B cell (primary cell): ENCODE measurements around the gene KCNE3. TPM values are rescaled to one million over a fixed set of nuclear protein-coding genes. Genes with fewer than 3 reads are reported as not detected.

Experiments used
- ATAC-seq: fragments of 200-7000 bp; cut with Tn5 transposase; one replicate; pipeline ENCODE4 v1.10.0; 2021; ENCODE audit warnings: low read depth, mild to moderate bottlenecking, moderate number of reproducible peaks, moderate library complexity
- CTCF ChIA-PET: fragments of 350-600 bp; sonication (Branson Sonifier 250); formaldehyde crosslinking; loops from one replicate; lab custom pipeline; 2021; ENCODE audit warnings: antibody characterized with exemption, inconsistent platforms; lab: Charles Lee
- POLR2A ChIA-PET: fragments of 350-600 bp; sonication (Branson Sonifier 250); formaldehyde crosslinking; loops from one replicate; lab custom pipeline; 2021; ENCODE audit warnings: antibody characterized with exemption; lab: Charles Lee
- DNase-seq: peaks from one replicate; pipeline ENCODE4 v3.0.0; 2013
- H2AFZ ChIP-seq: 2 replicates; pipeline ENCODE4 v1.6.1; 2012; ENCODE audit warnings: mild to moderate bottlenecking, low read depth, low read length; ENCODE audit not compliant: insufficient read depth, poor library complexity, severe bottlenecking
- H3K27ac ChIP-seq, 2 donors: 1 replicate in 1 of 2; 2 replicates in 1 of 2; pipeline ENCODE4 v1.5.1; 2012 to 2013; ENCODE audit warnings: low read length in 2 of 2, mild to moderate bottlenecking in 2 of 2, moderate library complexity in 1 of 2
- H3K27me3 ChIP-seq, 4 experiments: fragments of 200-600 bp in 1 of 4; sonication (generic) in 1 of 4; replicated peaks in 1 of 4; 1 replicate in 2 of 4; 2 replicates in 2 of 4; pipeline versions ENCODE4 v1.6.1 to v1.7.0; 2013 to 2016; ENCODE audit warnings: low read length in 3 of 4, mild to moderate bottlenecking in 2 of 4, mixed read lengths in 1 of 4, moderate library complexity in 1 of 4; ENCODE audit not compliant: insufficient read depth in 4 of 4, control insufficient read depth in 3 of 4; ENCODE audit errors: control extremely low read depth in 1 of 4
- H3K36me3 ChIP-seq, 2 experiments: replicated peaks in 1 of 2; 1 replicate in 1 of 2; 2 replicates in 1 of 2; pipeline versions ENCODE4 v1.6.1 to v1.7.1; 2013; ENCODE audit warnings: low read length in 1 of 2; ENCODE audit not compliant: insufficient read depth in 2 of 2, control insufficient read depth in 1 of 2; ENCODE audit errors: control extremely low read depth in 1 of 2, extremely low read depth in 1 of 2
- H3K4me1 ChIP-seq, 2 donors: fragments of 200-600 bp in 1 of 2; sonication (generic) in 1 of 2; 1 replicate in 1 of 2; 2 replicates in 1 of 2; pipeline versions ENCODE4 v1.5.1 to v1.6.1; 2013 to 2017; ENCODE audit warnings: low read length in 2 of 2; ENCODE audit not compliant: control insufficient read depth in 2 of 2, insufficient read depth in 2 of 2
- H3K4me2 ChIP-seq: replicated peaks from 2 replicates; pipeline ENCODE3; 2012; ENCODE audit warnings: mild to moderate bottlenecking, low read depth, low read length; ENCODE audit not compliant: poor library complexity, severe bottlenecking
- H3K4me3 ChIP-seq, 5 experiments: fragments of 200-600 bp in 1 of 5; sonication (generic) in 1 of 5; 1 replicate in 3 of 5; 2 replicates in 2 of 5; pipeline versions ENCODE4 v1.5.1 to v1.7.0; 2011 to 2016; ENCODE audit warnings: low read length in 4 of 5, mild to moderate bottlenecking in 4 of 5, low read depth in 2 of 5, control low read depth in 1 of 5, moderate library complexity in 1 of 5; ENCODE audit not compliant: insufficient read depth in 1 of 5; ENCODE audit errors: control extremely low read depth in 1 of 5, extremely low read depth in 1 of 5
- H3K79me2 ChIP-seq: fragments of 200-600 bp; sonication (generic); one replicate; pipeline ENCODE4 v1.6.0; 2016; ENCODE audit warnings: low read length; ENCODE audit not compliant: control insufficient read depth, insufficient read depth
- H3K9ac ChIP-seq: fragments of 200-600 bp; sonication (generic); 2 replicates; pipeline ENCODE4 v1.6.1; 2017; ENCODE audit warnings: mild to moderate bottlenecking, low read length, moderate library complexity
- H3K9me3 ChIP-seq, 3 donors: one replicate each; pipeline versions ENCODE4 v1.6.1 to v1.7.1; 2013; ENCODE audit warnings: low read length in 2 of 3; ENCODE audit not compliant: control insufficient read depth in 2 of 3, insufficient read depth in 1 of 3; ENCODE audit errors: control extremely low read depth in 1 of 3
- H4K20me1 ChIP-seq: 2 replicates; pipeline ENCODE4 v1.6.0; 2012; ENCODE audit warnings: mild to moderate bottlenecking, low read length; ENCODE audit not compliant: insufficient read depth, control insufficient read depth, poor library complexity, severe bottlenecking
- H3K27ac Mint-ChIP-seq: one replicate; pipeline ENCODE4 v1.8.0; 2021; ENCODE audit warnings: mixed read lengths
- H3K27me3 Mint-ChIP-seq: one replicate; pipeline ENCODE4 v1.8.0; 2021; ENCODE audit warnings: mixed read lengths
- H3K4me1 Mint-ChIP-seq: one replicate; pipeline ENCODE4 v1.8.0; 2021; ENCODE audit warnings: mixed read lengths
- H3K4me3 Mint-ChIP-seq: one replicate; pipeline ENCODE4 v1.8.0; 2021; ENCODE audit warnings: mixed read lengths
- H3K9me3 Mint-ChIP-seq: one replicate; pipeline ENCODE4 v1.8.0; 2022; ENCODE audit warnings: mixed read lengths; ENCODE audit not compliant: insufficient read depth
- CTCF ChIP-seq: fragments of 200-600 bp; IDR thresholded peaks from one replicate; pipeline ENCODE4 v1.8.0; 2022; ENCODE audit warnings: antibody characterized with exemption, mild to moderate bottlenecking
- EZH2 ChIP-seq: IDR thresholded peaks from 2 replicates; pipeline ENCODE4 v1.6.1; 2012; ENCODE audit warnings: borderline replicate concordance, low read depth, mild to moderate bottlenecking, moderate library complexity, low read length; ENCODE audit not compliant: insufficient read depth, poor library complexity, severe bottlenecking
- WGBS: methylation state at CpG from one replicate; pipeline ENCODE4 v1.1.5; 2013; ENCODE audit warnings: missing lambda C conversion rate; ENCODE audit not compliant: insufficient coverage; 5-methylcytosine and 5-hydroxymethylcytosine counted together
- intact Hi-C: fragments of 100-400 bp; cut with micrococcal nuclease; formaldehyde crosslinking; loops from one replicate; pipeline ENCODE4 v1.10.0; 2022
- polyA plus RNA-seq: library from polyadenylated mRNA; depleted of rRNA; stranded (reverse); fragments of >200 nt; gene quantifications from 2 replicates; pipeline ENCODE4 v1.2.3, GENCODE V29; 2012
- total RNA-seq, 2 donors: library from RNA; stranded (reverse); fragments of 120-200 nt in 1 of 2; gene quantifications; 1 replicate in 1 of 2; 2 replicates in 1 of 2; pipeline versions ENCODE4 v1.2.3 to v1.2.4, GENCODE V29; 2013 to 2022

KCNE3 gene
- total and polyA plus RNA-seq, 2 donors (not counting 1 experiment from before 2014, with no cell fraction given) = 0.85 TPM; not detected in 1

DNA sequence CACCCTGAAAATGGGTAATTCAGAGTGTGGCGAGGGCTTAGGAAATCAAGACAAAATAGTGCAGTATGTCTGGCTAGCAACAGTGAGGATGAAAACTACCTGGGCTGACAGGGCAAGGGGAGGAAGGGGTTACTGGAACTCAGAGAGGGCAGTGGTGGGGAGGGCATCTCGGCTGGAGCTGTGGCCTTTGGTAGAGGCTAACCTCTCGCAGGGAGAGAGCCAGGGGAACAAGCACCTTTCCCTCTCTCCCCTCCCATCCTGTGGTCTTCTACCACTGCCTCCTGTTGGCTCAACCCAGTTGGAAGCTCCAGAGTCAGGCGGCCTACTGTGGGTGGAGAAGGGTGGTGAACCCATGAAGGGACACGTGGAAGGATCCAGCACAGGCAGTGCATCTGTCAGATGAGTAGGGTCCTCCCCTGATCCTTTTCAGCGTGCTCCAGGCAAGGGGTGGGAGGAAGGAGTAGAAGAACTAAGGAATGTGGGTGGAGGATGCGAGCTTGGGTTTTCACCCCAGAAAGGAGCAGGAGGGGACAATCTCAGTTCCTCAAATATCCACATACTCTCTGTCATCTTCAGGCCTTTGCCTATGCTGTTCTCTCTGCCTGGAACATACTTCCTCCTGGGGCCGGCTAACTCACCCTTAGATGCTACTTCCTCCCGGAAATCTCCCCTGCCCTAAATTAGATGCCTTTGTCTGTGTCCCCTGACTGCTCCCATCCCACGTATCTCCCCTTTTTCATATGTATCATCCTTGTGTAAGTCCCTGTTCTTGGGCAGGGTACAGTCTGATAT lies 6.2 kb upstream of the KCNE3 start:
- H3K4me2 ChIP-seq = no peak overlapping the region
- POLR2A ChIA-PET = no interaction called here
- no peaks in the 10 kb centered on the region for H3K9me3 Mint-ChIP-seq
- no peaks in the 10 kb centered on the region for H3K4me1 Mint-ChIP-seq
- intact Hi-C loops = no loop called here
- peaks cover 16% of the 10 kb centered on the region for H3K27me3 Mint-ChIP-seq
- DNase-seq (no peak), ATAC-seq (no peak)
- CTCF ChIA-PET = interaction anchor here (0.7 kb wide), 1 partner anchor 23 kb away, joined by 3 read pairs; no protein-coding TSS in a partner anchor
- H3K79me2 ChIP-seq = no peaks in the 10 kb centered on the region
- no peak overlapping the region for H2AFZ ChIP-seq
- no peaks in the 10 kb centered on the region for H3K36me3 ChIP-seq
- peaks cover 0 to 2% (median under 1%) of the 10 kb centered on the region in 4 experiments for H3K27me3 ChIP-seq
- 62% methylated on average over 5 of the region's 10 CpGs for WGBS
- H3K9ac ChIP-seq = no peak overlapping the region
- H3K4me3 Mint-ChIP-seq = no peak overlapping the region
- no peak overlapping the region for H3K27ac Mint-ChIP-seq
- H4K20me1 ChIP-seq = no peaks in the 10 kb centered on the region
- TF ChIP-seq EZH2 (no peak), CTCF (no peak)
- no peak overlapping the region for H3K4me3 ChIP-seq
- H3K9me3 ChIP-seq = no peaks in the 10 kb centered on the region
- H3K4me1 ChIP-seq = no peaks in the 10 kb centered on the region
- no peak overlapping the region for H3K27ac ChIP-seq
